ENCODE data around the gene COPS9. TPM values are rescaled to one million over a fixed set of nuclear protein-coding genes. Genes with fewer than 3 reads are reported as not detected.

Gene COPS9
- total and polyA plus RNA-seq, 10 of the 15 experiments (the other 5 are each of a cell fraction or from before 2014, with no cell fraction given) = 80.8 to 419 (median 213) TPM

GRCh38 chr2:240168546-240169361 is 32.6 kb upstream of the COPS9 start:
- H3K36me3 ChIP-seq (ENCODE audit: control insufficient read depth in 2 of 2, insufficient read depth in 2 of 2, low read length in 1 of 2) = no peaks in the 10 kb centered on the region
- FAIRE-seq (no peak), DNase-seq (ENCODE audit: low read depth, low spot score) (no peak), ATAC-seq (no peak)
- BruUV-seq (replicated peaks) = no TSS peak
- no peaks in the 10 kb centered on the region for H3K4me1 ChIP-seq (ENCODE audit: control insufficient read depth, insufficient read depth, low read length)
- no peaks in the 10 kb centered on the region for H3K79me2 ChIP-seq (ENCODE audit: control insufficient read depth, insufficient read depth, low read length)
- in situ Hi-C loops (cut with MboI) = no loop called here
- TF ChIP-seq TBL1XR1 (IDR thresholded peaks at IDR 0.05; ENCODE audit: low read depth, low read length) (no peak), JUND (IDR thresholded peaks at IDR 0.05; ENCODE audit: low read depth, low read length) (no peak), DPF2 (IDR thresholded peaks at IDR 0.05) (no peak), NFIC (IDR thresholded peaks at IDR 0.05; ENCODE audit: low read depth, low read length) (no peak), POU2F2 (IDR thresholded peaks at IDR 0.05; ENCODE audit: borderline replicate concordance, low read depth, low read length) (no peak), WRNIP1 (IDR thresholded peaks at IDR 0.05; ENCODE audit: borderline replicate concordance, low read depth, low read length) (no peak), ESRRA (IDR thresholded peaks at IDR 0.05; ENCODE audit: low read length) (no peak), RCOR1 (conservative IDR thresholded peaks at IDR 0.05; ENCODE audit: low read depth, low read length) (no peak)
- H3K9ac ChIP-seq (ENCODE audit: control insufficient read depth, insufficient read depth, low read length) = no peak overlapping the region
- no peak overlapping the region for H3K4me3 ChIP-seq
- no peaks in the 10 kb centered on the region; the same call in 2 of the 3 replicates for H3K9me3 ChIP-seq (replicated peaks; ENCODE audit: control insufficient read depth, insufficient read depth, low read length)
- SMC1A ChIA-PET (ENCODE audit: uncharacterized antibody, unreplicated experiment) = no interaction called here
- POLR2A ChIA-PET = no interaction called here
- H2AFZ ChIP-seq (ENCODE audit: control insufficient read depth, low read depth, low read length) = no peak overlapping the region
- no peaks in the 10 kb centered on the region for H4K20me1 ChIP-seq (ENCODE audit: control insufficient read depth, insufficient read depth)
- no peak overlapping the region for H3K4me2 ChIP-seq (ENCODE audit: control insufficient read depth, insufficient read depth)
- 42% methylated on average over 26 of the region's 26 CpGs for WGBS (ENCODE audit: insufficient coverage, insufficient replicate concordance, low lambda C conversion rate, missing lambda C conversion rate)
- intact Hi-C loops (cut with micrococcal nuclease; ENCODE audit: unreplicated experiment) = no loop called here
- H3K27me3 ChIP-seq (replicated peaks in 1 of 2; ENCODE audit: control insufficient read depth in 2 of 2, insufficient read depth in 2 of 2, low read length in 1 of 2) = no peaks in the 10 kb centered on the region; a peak in 1 of 4 replicates
- RAD21 ChIA-PET (ENCODE audit: unreplicated experiment) = no interaction called here
- no peak overlapping the region for H3K27ac ChIP-seq (ENCODE audit: control insufficient read depth, insufficient read depth)
- CTCF ChIA-PET = no interaction called here

DNA sequence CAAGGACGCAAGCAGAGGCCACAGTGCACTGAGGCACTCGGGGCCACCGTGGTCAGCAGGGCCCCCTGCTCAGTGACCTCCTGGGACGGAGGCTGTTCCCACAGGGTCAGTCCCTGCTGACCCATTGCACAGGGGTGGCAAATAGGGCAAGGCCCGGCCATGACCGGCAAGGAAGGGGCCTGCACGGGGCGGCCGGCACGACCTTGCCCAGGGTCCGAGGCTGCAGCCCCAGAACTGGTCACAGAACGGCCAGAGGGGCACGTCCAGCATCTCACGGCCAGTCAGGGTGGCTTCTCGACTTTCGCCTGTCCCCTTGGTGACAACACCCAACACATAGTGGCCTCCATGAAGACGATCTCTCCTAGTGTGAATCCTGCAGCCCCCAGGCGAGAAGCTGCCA is 31.9 kb upstream of the COPS9 start:
- DNase-seq (ENCODE audit: low read depth, low spot score) = no peak
- ChIA-PET CTCF (no interaction called here), POLR2A (no interaction called here), RAD21 (ENCODE audit: unreplicated experiment) (no interaction called here), SMC1A (ENCODE audit: uncharacterized antibody, unreplicated experiment) (no interaction called here)
- H3K9me3 ChIP-seq (replicated peaks; ENCODE audit: control insufficient read depth, insufficient read depth, low read length) = no peaks in the 10 kb centered on the region; the same call in 2 of the 3 replicates
- no TSS peak for BruUV-seq (replicated peaks)
- 42% methylated on average over 18 of the region's 18 CpGs for WGBS (ENCODE audit: insufficient coverage, insufficient replicate concordance, low lambda C conversion rate, missing lambda C conversion rate)
- no peaks in the 10 kb centered on the region for H3K4me1 ChIP-seq (ENCODE audit: control insufficient read depth, insufficient read depth, low read length)
- no peaks in the 10 kb centered on the region; a peak in 1 of 4 replicates for H3K27me3 ChIP-seq (replicated peaks in 1 of 2; ENCODE audit: control insufficient read depth in 2 of 2, insufficient read depth in 2 of 2, low read length in 1 of 2)
- FAIRE-seq = no peak
- no peak for ATAC-seq
- TF ChIP-seq ZBED1 (IDR thresholded peaks at IDR 0.05; ENCODE audit: borderline replicate concordance) (no peak), RBBP5 (conservative IDR thresholded peaks at IDR 0.05) (no peak), YY1 (IDR thresholded peaks at IDR 0.05; ENCODE audit: low read depth, low read length) (no peak), E4F1 (IDR thresholded peaks at IDR 0.05; ENCODE audit: borderline replicate concordance, partially characterized antibody) (no peak), MYB (IDR thresholded peaks at IDR 0.05; ENCODE audit: borderline replicate concordance, low read depth, low read length) (no peak), SKIL (IDR thresholded peaks at IDR 0.05; ENCODE audit: low read depth, poor library complexity, severe bottlenecking) (no peak), RCOR1 (conservative IDR thresholded peaks at IDR 0.05; ENCODE audit: low read depth, low read length) (no peak)
- H2AFZ ChIP-seq (ENCODE audit: control insufficient read depth, low read depth, low read length) = no peak overlapping the region
- H3K9ac ChIP-seq (ENCODE audit: control insufficient read depth, insufficient read depth, low read length) = no peak overlapping the region
- H3K4me2 ChIP-seq (ENCODE audit: control insufficient read depth, insufficient read depth) = no peak overlapping the region
- H4K20me1 ChIP-seq (ENCODE audit: control insufficient read depth, insufficient read depth) = no peaks in the 10 kb centered on the region
- in situ Hi-C loops (cut with MboI) = no loop called here
- no peak overlapping the region for H3K27ac ChIP-seq (ENCODE audit: control insufficient read depth, insufficient read depth)
- no peak overlapping the region for H3K4me3 ChIP-seq
- H3K79me2 ChIP-seq (ENCODE audit: control insufficient read depth, insufficient read depth, low read length) = no peaks in the 10 kb centered on the region
- intact Hi-C loops (cut with micrococcal nuclease; ENCODE audit: unreplicated experiment) = no loop called here
- no peaks in the 10 kb centered on the region for H3K36me3 ChIP-seq (ENCODE audit: control insufficient read depth in 2 of 2, insufficient read depth in 2 of 2, low read length in 1 of 2)
